Heart left ventricle (tissue), 13 donors: ENCODE measurements around the gene DNAH12.

ENCODE experiments used
- POLR2A ChIP-seq, 2 donors: fragments of 450-650 bp; IDR thresholded peaks; one replicate each; pipeline ENCODE4 v1.6.1; 2017; ENCODE audit warnings: antibody characterized with exemption in 2 of 2, mild to moderate bottlenecking in 2 of 2, moderate library complexity in 2 of 2
- TF ChIP-seq, protein P1 (sequence below), 12 donors: fragments of 200-600 bp; sonication (generic) in 4 of 12; IDR thresholded peaks; one replicate each; pipeline versions ENCODE4 v1.5.0 to v1.8.0; 2018 to 2022; ENCODE audit warnings: antibody characterized with exemption in 12 of 12, mild to moderate bottlenecking in 5 of 12
- donor health status: ischemic (EF 13 %, LVEDD 7.1; RV severe dilation, severe dysfunction).
- donor health status: DM: no; HTN: yes; CAD: no.
- donor health status: DM: no; HTN: no; CAD: no.
- donor health status: ischemic (EF 25% LVEDD 6.9; RV normal size, moderate dysfunction).
- donor health status: ischemic (EF 25% LVEDD 5.7; RV mildly dilated, moderate dysfunction).
- donor health status: ischemic (EF 35%, LVEDD 5.7; RV mildly dilated, moderate dysfunction).
- donor health status: nonischemic (EF 11% LVEDD 7.7; RV severe dilation, severe dysfunction).
- donor health status: DM: yes; HTN: yes; CAD: no.
- donor health status: PGD.
- donor health status: ischemic (EF 29% LVEDD 5.4; RV normal size, mild dysfunction).
- donor health status: nonischemic (EF 23%, LVEDD 6.1; RV moderate dilation, normal function).

DNA sequence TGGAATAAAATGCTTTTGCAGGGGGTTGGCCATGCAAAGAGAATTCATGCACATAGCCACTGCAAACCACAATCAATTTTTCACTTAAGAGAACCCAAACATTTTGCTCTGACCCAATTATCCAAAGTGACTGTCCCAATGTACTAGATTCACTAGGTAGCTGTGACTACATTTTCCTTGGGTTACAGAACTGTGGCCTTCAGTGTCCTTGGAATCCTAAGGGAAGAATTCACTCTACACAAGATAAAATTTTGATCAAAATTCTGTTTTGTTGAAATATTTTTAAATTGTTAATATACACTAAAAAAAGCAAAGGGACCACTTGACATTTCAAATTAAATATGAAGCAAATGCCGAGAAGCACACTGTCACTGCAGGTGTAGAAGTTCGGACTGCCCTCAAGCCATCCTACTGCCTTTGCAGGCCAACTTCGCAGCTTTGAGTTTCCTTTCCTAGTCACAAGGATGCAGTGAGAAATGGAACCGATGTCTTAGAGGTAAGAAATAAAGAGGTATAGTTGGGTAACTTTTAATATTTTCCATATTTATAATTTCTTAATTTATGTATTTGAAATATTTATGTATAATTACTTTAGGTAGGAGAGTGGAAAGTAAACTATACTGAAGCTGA, 251.1 kb downstream of the DNAH12 start:
- TF ChIP-seq, protein P1, sequence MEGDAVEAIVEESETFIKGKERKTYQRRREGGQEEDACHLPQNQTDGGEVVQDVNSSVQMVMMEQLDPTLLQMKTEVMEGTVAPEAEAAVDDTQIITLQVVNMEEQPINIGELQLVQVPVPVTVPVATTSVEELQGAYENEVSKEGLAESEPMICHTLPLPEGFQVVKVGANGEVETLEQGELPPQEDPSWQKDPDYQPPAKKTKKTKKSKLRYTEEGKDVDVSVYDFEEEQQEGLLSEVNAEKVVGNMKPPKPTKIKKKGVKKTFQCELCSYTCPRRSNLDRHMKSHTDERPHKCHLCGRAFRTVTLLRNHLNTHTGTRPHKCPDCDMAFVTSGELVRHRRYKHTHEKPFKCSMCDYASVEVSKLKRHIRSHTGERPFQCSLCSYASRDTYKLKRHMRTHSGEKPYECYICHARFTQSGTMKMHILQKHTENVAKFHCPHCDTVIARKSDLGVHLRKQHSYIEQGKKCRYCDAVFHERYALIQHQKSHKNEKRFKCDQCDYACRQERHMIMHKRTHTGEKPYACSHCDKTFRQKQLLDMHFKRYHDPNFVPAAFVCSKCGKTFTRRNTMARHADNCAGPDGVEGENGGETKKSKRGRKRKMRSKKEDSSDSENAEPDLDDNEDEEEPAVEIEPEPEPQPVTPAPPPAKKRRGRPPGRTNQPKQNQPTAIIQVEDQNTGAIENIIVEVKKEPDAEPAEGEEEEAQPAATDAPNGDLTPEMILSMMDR (IDR thresholded peaks at IDR 0.05), result no peak
- TF ChIP-seq POLR2A (IDR thresholded peaks at IDR 0.05), result no peak
